NCI-H446 treated with DMSO at 0.1 percent for 48 hours (cell line): ENCODE data around the gene GNAZ.
"Not testable (repeated sequence)": the region's sequence is repeated elsewhere in the genome, so short reads cannot be mapped to it uniquely, and the experiment has no call there.

ENCODE experiments used
- DNase-seq: peaks from one replicate; lab custom pipeline; 2025; lab: John Stamatoyannopoulos, UW

The GNAZ gene

GRCh38 chr22:23070418-23071229, at the start of gene GNAZ:
Gene GNAZ, plus strand, starts transcription at chr22:23070519. Its CDS starts 25,177 bp downstream, at chr22:23095696.
- DNase-seq, result peak; percentile 33

- no peak for DNase-seq
Observed at GRCh38 chr22:23020659-23021293, 49.5 kb upstream of the GNAZ start.

GRCh38 chr22:23021660-23022353, 48.5 kb upstream of the GNAZ start:
- DNase-seq, result not testable (repeated sequence)

GRCh38 chr22:23023294-23023693, 47.0 kb upstream of the GNAZ start:
- DNase-seq, result no peak

- DNase-seq, result no peak
Observed at GRCh38 chr22:23026777-23027176, 43.5 kb upstream of the GNAZ start.

GRCh38 chr22:23027849-23028248, 42.5 kb upstream of the GNAZ start:
- not testable (repeated sequence) for DNase-seq

- DNase-seq, result no peak
Observed at GRCh38 chr22:23029521-23030228, 40.6 kb upstream of the GNAZ start.

GRCh38 chr22:23031381-23031780, 38.9 kb upstream of the GNAZ start:
- DNase-seq, result no peak

- DNase-seq, result no peak
Observed at GRCh38 chr22:23031786-23032185, 38.5 kb upstream of the GNAZ start.

GRCh38 chr22:23032658-23033057, 37.7 kb upstream of the GNAZ start:
- no peak for DNase-seq

- DNase-seq, result peak; percentile 62
Observed at GRCh38 chr22:23033116-23033905, 37.0 kb upstream of the GNAZ start.

- DNase-seq, result no peak
Observed at GRCh38 chr22:23034621-23035556, 35.4 kb upstream of the GNAZ start.

- no peak for DNase-seq
Observed at GRCh38 chr22:23035557-23036277, 34.6 kb upstream of the GNAZ start.

GRCh38 chr22:23036684-23037428, 33.5 kb upstream of the GNAZ start:
- peak; percentile 84 for DNase-seq

- DNase-seq, result no peak
Observed at GRCh38 chr22:23037429-23038333, 32.6 kb upstream of the GNAZ start.

GRCh38 chr22:23038334-23038642, 32.0 kb upstream of the GNAZ start:
- DNase-seq, result no peak

GRCh38 chr22:23038902-23039301, 31.4 kb upstream of the GNAZ start:
- no peak for DNase-seq

- no peak for DNase-seq
Observed at GRCh38 chr22:23042179-23042578, 28.1 kb upstream of the GNAZ start.
